Measurements from ENCODE around the gene PAX5.

- TF ChIP-seq CTCF (IDR thresholded peaks at IDR 0.05; ENCODE audit: low read length) (no peak), EZH2 (optimal IDR thresholded peaks at IDR 0.05; ENCODE audit: low read depth, low read length) (no peak), EZH2phosphoT487 (IDR thresholded peaks at IDR 0.05; ENCODE audit: low read length) (no peak)
Observed at GRCh38 chr9:36935768-36936497, 98.1 kb downstream of the PAX5 start.
